Hepatocyte (in vitro differentiated cells): ENCODE measurements around the gene BLOC1S3. TPM values are rescaled to one million over a fixed set of nuclear protein-coding genes. Genes with fewer than 3 reads are reported as not detected.

Experiments
- DNase-seq: peaks from one replicate; pipeline ENCODE4 v3.0.0-alpha.2; 2016; ENCODE audit warnings: low spot score
- H2AFZ ChIP-seq: fragments of 200-600 bp; sonication (generic); 2 replicates; pipeline ENCODE4 v1.6.0; 2016; ENCODE audit warnings: antibody characterized with exemption, mild to moderate bottlenecking
- H3K27ac ChIP-seq: fragments of 200-600 bp; sonication (generic); 2 replicates; pipeline ENCODE4 v1.5.1; 2016; ENCODE audit warnings: mild to moderate bottlenecking
- H3K27me3 ChIP-seq: fragments of 200-600 bp; sonication (generic); 2 replicates; pipeline ENCODE4 v1.6.1; 2016
- H3K36me3 ChIP-seq: fragments of 200-600 bp; sonication (generic); replicated peaks from 2 replicates; pipeline ENCODE4 v1.5.1; 2016; ENCODE audit warnings: low read depth; ENCODE audit not compliant: insufficient read depth
- H3K4me1 ChIP-seq: fragments of 200-600 bp; sonication (generic); 2 replicates; pipeline ENCODE4 v1.5.1; 2016; ENCODE audit warnings: mild to moderate bottlenecking, moderate library complexity; ENCODE audit not compliant: insufficient read depth
- H3K4me2 ChIP-seq: fragments of 200-600 bp; sonication (generic); 2 replicates; pipeline ENCODE4 v1.6.0; 2016
- H3K4me3 ChIP-seq: fragments of 200-600 bp; sonication (generic); 2 replicates; pipeline ENCODE4 v1.5.1; 2016; ENCODE audit warnings: mild to moderate bottlenecking
- H3K79me2 ChIP-seq: fragments of 200-600 bp; sonication (generic); 2 replicates; pipeline ENCODE4 v1.6.0; 2017; ENCODE audit warnings: mild to moderate bottlenecking
- H3K9me2 ChIP-seq: fragments of 200-600 bp; sonication (generic); replicated peaks from 2 replicates; pipeline ENCODE4 v1.6.0; 2017; ENCODE audit warnings: mild to moderate bottlenecking; ENCODE audit not compliant: insufficient read depth
- H3K9me3 ChIP-seq: fragments of 200-600 bp; sonication (generic); 2 replicates; pipeline ENCODE4 v1.5.1; 2016; ENCODE audit warnings: low read depth, mild to moderate bottlenecking
- H4K20me1 ChIP-seq: fragments of 200-600 bp; sonication (generic); 2 replicates; pipeline ENCODE4 v1.6.0; 2016; ENCODE audit warnings: mild to moderate bottlenecking; ENCODE audit not compliant: insufficient read depth, poor library complexity, severe bottlenecking
- CTCF ChIP-seq: fragments of 200-600 bp; sonication (generic); IDR thresholded peaks from 2 replicates; pipeline ENCODE4 v1.5.1; 2016; ENCODE audit warnings: antibody characterized with exemption, mild to moderate bottlenecking; ENCODE audit not compliant: poor library complexity
- EZH2 ChIP-seq: fragments of 200-600 bp; sonication (generic); IDR thresholded peaks from 2 replicates; pipeline ENCODE4 v1.6.1; 2016; ENCODE audit warnings: antibody characterized with exemption, mild to moderate bottlenecking, borderline replicate concordance
- EZH2phosphoT487 ChIP-seq: fragments of 200-600 bp; sonication (generic); IDR thresholded peaks from one replicate; pipeline ENCODE4 v1.6.1; 2018; ENCODE audit warnings: antibody characterized with exemption, mild to moderate bottlenecking, low read depth, moderate library complexity; ENCODE audit not compliant: unreplicated experiment, severe bottlenecking
- WGBS: methylation state at CpG from one replicate; pipeline ENCODE4 v1.1.6; 2016; ENCODE audit warnings: low lambda C conversion rate; ENCODE audit errors: missing lambda C conversion rate; 5-methylcytosine and 5-hydroxymethylcytosine counted together
- polyA plus RNA-seq: library from polyadenylated mRNA; unstranded; fragments of >200 nt; fragmentation: Nextera tagmentation; extraction: Ambion mirVana; gene quantifications from 2 replicates; pipeline ENCODE4 v1.2.1, GENCODE V29; 2016
- total RNA-seq: library from RNA; depleted of rRNA; stranded (reverse); fragments of >200 nt; gene quantifications from 2 replicates; pipeline ENCODE4 v1.2.3, GENCODE V29; 2014

The BLOC1S3 gene
- total and polyA plus RNA-seq, 2 experiments from 2014 or later = 8.4 to 17.1 TPM

GRCh38 chr19:45163156-45163555, 15.4 kb upstream of the BLOC1S3 start:
- H3K4me2 ChIP-seq = no peak overlapping the region
- no peak overlapping the region for H2AFZ ChIP-seq
- H3K9me2 ChIP-seq = no peaks in the 10 kb centered on the region
- no peak for DNase-seq
- TF ChIP-seq CTCF = no peak
- no peaks in the 10 kb centered on the region for H3K36me3 ChIP-seq
- H3K27ac ChIP-seq = no peak overlapping the region
- no peaks in the 10 kb centered on the region for H3K79me2 ChIP-seq
- no peaks in the 10 kb centered on the region for H4K20me1 ChIP-seq
- H3K4me1 ChIP-seq = peaks cover 9% of the 10 kb centered on the region
- 89% methylated on average over 15 of the region's 17 CpGs for WGBS
- H3K4me3 ChIP-seq = no peak overlapping the region
- no peaks in the 10 kb centered on the region for H3K27me3 ChIP-seq
- H3K9me3 ChIP-seq = no peaks in the 10 kb centered on the region

GRCh38 chr19:45163751-45164460, 14.7 kb upstream of the BLOC1S3 start:
- no peak for DNase-seq
- 86% methylated on average over 13 of the region's 15 CpGs for WGBS
- H3K4me3 ChIP-seq = no peak overlapping the region
- H3K9me2 ChIP-seq = no peaks in the 10 kb centered on the region
- TF ChIP-seq CTCF (no peak), EZH2 (no peak), EZH2phosphoT487 (no peak)
- H4K20me1 ChIP-seq = no peaks in the 10 kb centered on the region
- H3K9me3 ChIP-seq = no peaks in the 10 kb centered on the region
- no peaks in the 10 kb centered on the region for H3K79me2 ChIP-seq
- no peaks in the 10 kb centered on the region for H3K36me3 ChIP-seq
- no peaks in the 10 kb centered on the region for H3K27me3 ChIP-seq
- peaks cover 9% of the 10 kb centered on the region for H3K4me1 ChIP-seq
- H2AFZ ChIP-seq = no peak overlapping the region
- H3K27ac ChIP-seq = no peak overlapping the region
- H3K4me2 ChIP-seq = peak overlapping the region; percentile 52

GRCh38 chr19:45164577-45165335, 13.8 kb upstream of the BLOC1S3 start:
- H2AFZ ChIP-seq = no peak overlapping the region
- H3K4me2 ChIP-seq = peak overlapping the region; percentile 52
- no peaks in the 10 kb centered on the region for H3K79me2 ChIP-seq
- peak; percentile 88 for DNase-seq
- no peaks in the 10 kb centered on the region for H3K9me2 ChIP-seq
- 47% methylated on average over 27 of the region's 27 CpGs for WGBS
- no peak for TF ChIP-seq EZH2
- TF ChIP-seq CTCF = peak; percentile 5
- H3K27me3 ChIP-seq = no peaks in the 10 kb centered on the region
- no peaks in the 10 kb centered on the region for H3K36me3 ChIP-seq
- H3K9me3 ChIP-seq = no peaks in the 10 kb centered on the region
- no peaks in the 10 kb centered on the region for H4K20me1 ChIP-seq
- H3K4me3 ChIP-seq = no peak overlapping the region
- H3K4me1 ChIP-seq = peaks cover 9% of the 10 kb centered on the region
- no peak overlapping the region for H3K27ac ChIP-seq
